Left cardiac atrium (tissue), 4 donors: ENCODE measurements around the gene CCDC43. TPM values are rescaled to one million over a fixed set of nuclear protein-coding genes. Genes with fewer than 3 reads are reported as not detected.
A peak's percentile ranks its signal among the peaks of the same experiment; 100 is the strongest.
"Not testable (repeated sequence)": the region's sequence is repeated elsewhere in the genome, so short reads cannot be mapped to it uniquely, and the experiment has no call there.

Source experiments
- ATAC-seq, 2 donors: fragments of 200-7000 bp; cut with Tn5 transposase; one replicate each; pipeline ENCODE4 v1.9.1; 2020; ENCODE audit warnings: mild to moderate bottlenecking in 2 of 2, moderate library complexity in 2 of 2
- DNase-seq: peaks from one replicate; pipeline ENCODE4 v3.0.0-alpha.2; 2020
- intact Hi-C, 2 donors: fragments of 100-400 bp; cut with DNase I; formaldehyde crosslinking; loops; one replicate each; pipeline versions ENCODE4 v1.14.1 to v1.15.1; 2022 to 2023
- long read RNA-seq: library from polyadenylated mRNA; unstranded; transcript quantifications from one replicate; pipeline ENCODE4 v2.0.0, GENCODE V29; 2021
- total RNA-seq, 2 donors: library from RNA; stranded (reverse); fragmentation: NEBNext Ultra II Directional; extraction: Animal tissue kit (Norgen Biotek cat#: 25700); gene quantifications; one replicate each; pipeline ENCODE4 v1.2.1, GENCODE V29; 2021
- donor health status: DM: no; HTN: yes; CAD: no.
- donor health status: DM: no; HTN: yes; CAD: no; lungs with severe emphysema.
- donor health status: DM: yes; HTN: yes; CAD: no.
- donor health status: Dilated cardiomyopathy.

CCDC43 gene
- total RNA-seq = 10 to 100 TPM; 20.3 to 23.7 TPM
- long read RNA-seq, transcript CCDC43-201 (5 exons, 2,082 nt) = major isoform, 20 of 25 reads
- long read RNA-seq, partial matches to known transcripts = 0 of 25 reads
- long read RNA-seq, other reads (novel, unspliced or antisense) = 1 of 25 reads

DNA sequence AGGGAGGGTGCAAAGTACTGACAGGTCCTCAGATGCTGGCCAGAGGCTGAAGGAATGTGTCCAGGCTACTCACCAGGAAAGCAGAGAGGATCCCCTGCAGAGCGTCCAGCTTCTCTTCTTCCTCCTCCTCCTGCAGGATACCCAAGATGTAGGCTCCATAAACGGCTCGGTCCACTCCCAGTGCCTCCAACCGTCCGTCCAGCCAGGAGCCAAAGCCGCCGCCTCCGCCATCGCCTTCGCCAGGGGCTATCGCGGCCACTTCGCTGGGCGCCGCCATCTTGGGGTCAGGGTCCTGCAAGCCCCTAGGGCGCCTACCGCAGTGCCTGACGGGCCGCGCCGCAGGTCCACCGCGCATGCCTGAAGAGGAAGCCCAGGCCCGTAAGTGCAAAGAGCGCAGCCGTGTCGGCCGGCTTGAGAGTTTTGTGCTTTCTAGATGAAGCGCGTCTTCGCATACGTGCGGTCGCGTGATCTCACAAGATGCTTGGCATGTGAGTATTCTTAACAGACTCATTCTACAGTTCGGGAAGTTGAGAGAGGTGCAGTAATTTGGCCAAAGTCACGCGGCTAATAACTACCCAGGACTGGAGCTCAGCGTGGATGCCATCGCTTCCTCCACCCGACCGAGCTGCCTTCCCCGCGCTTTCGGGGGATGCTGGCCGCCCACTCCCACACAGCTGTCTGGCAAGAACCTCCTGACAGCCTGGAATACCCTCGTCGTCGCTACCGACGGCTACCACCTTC lies at the start of gene CCDC43:
Gene CCDC43, minus strand, starts transcription at position 300 of the 741 bp plus-strand sequence. Its CDS starts 23 bp downstream, at position 277.
- ATAC-seq (peak; percentile 100), DNase-seq (peak; percentile 94)
- intact Hi-C loops = no loop called here

GRCh38 chr17:44738214-44738906 lies 48.8 kb upstream of the CCDC43 start:
- DNase-seq (no peak), ATAC-seq (no peak)
- intact Hi-C loops = no loop called here

DNA sequence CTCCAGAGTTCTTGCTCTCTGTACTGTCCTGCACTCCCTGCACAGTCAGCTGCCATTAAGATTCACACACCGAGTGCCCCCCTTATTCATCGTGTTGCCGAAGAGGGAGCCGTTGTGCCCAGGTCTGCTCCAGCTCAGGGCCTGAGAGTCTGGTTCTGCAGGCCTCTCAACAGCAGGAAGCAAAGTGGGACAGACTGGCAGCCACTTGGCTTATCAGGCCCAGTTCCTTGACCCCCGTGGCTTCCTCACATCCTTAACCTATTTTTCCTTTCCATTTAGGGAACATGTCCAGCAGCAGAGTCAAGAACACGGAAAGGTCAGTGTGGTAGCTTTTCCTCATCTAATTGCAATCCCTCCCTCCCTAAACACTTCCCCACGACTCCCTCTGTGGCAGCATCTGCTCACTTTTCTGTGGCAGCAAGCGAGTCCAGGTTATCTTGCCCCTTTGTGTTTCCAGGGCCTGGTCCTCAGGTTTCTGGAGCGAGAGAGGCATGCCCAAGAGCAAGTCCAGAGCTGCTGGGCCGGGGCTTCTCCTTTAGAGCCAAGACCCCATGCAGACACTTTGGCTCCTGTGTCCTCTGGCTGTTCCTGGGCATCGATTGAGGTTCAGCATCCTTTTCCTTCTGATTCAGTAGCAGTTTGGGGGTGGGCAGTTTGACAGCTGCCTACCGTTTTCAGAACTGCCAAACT lies 47.1 kb upstream of the CCDC43 start:
- intact Hi-C loops = no loop called here
- ATAC-seq (no peak), DNase-seq (no peak)

DNA sequence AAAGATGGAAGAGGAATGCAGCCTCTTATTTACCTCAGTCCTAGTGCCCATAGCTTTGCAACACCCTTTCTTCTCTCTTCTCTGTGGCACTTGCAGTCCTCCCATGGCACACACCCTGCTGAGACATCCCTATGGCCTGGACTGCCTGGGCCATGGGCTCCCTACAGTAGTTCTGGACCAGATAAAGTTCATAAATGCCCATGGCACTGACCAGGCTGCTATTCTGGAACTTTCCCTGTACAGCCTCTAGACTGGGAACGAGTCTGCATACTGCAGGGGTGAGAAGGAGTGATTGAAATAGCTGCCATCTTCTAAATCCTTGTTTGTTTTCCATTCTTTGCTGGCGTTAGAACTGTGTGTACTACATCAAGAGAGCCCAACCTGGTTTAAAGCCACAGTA lies 44.7 kb upstream of the CCDC43 start:
- ATAC-seq = no peak
- no peak for DNase-seq
- intact Hi-C loops = no loop called here

DNA sequence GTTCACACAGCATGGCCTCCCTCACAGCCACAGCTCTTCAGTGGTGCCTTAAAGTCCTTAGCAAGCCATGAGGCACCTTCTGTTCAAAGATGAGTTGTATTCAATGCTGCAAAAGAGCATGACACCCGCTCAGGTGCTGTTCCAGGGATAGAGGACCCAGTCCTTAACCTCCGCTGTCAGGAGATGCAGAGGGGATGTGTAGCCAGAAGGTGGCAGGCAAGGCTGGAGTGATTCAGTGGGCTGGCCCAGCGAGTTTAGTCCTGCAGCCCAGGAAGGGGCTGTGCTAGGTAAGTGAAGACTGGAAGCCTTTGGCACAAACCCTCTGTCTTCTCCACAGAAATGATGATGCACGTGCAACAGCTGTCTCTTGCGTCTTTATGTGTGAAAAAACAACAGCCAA lies 44.2 kb upstream of the CCDC43 start:
- no peak for DNase-seq
- peak; percentile 53 to 63 for ATAC-seq
- intact Hi-C loops = no loop called here

DNA sequence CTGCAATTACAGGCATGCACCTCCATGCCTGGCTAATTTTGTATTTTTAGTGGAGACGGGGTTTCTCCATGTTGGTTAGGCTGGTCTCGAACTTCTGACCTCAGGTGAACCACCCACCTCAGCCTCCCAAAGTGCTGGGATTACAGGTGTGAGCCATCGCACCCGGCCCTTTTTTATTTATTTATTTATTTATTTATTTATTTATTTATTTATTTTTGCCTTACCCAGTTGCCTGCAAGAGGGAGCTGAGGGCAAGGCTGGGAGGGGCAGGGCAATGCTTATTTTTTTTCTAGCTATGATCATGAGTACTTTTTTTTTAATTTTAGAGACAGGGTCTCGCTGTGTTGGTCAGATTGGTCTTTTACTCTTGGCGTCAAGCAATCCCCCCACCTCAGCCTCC lies 36.5 kb upstream of the CCDC43 start:
- intact Hi-C loops, ATAC-seq, DNase-seq: not testable (repeated sequence)

- no peak for ATAC-seq
- DNase-seq = no peak
- intact Hi-C loops = no loop called here
Measured at GRCh38 chr17:44722254-44722653, 32.7 kb upstream of the CCDC43 start.

GRCh38 chr17:44719444-44719843 lies 29.9 kb upstream of the CCDC43 start:
- intact Hi-C loops = no loop called here
- ATAC-seq (no peak), DNase-seq (no peak)

DNA sequence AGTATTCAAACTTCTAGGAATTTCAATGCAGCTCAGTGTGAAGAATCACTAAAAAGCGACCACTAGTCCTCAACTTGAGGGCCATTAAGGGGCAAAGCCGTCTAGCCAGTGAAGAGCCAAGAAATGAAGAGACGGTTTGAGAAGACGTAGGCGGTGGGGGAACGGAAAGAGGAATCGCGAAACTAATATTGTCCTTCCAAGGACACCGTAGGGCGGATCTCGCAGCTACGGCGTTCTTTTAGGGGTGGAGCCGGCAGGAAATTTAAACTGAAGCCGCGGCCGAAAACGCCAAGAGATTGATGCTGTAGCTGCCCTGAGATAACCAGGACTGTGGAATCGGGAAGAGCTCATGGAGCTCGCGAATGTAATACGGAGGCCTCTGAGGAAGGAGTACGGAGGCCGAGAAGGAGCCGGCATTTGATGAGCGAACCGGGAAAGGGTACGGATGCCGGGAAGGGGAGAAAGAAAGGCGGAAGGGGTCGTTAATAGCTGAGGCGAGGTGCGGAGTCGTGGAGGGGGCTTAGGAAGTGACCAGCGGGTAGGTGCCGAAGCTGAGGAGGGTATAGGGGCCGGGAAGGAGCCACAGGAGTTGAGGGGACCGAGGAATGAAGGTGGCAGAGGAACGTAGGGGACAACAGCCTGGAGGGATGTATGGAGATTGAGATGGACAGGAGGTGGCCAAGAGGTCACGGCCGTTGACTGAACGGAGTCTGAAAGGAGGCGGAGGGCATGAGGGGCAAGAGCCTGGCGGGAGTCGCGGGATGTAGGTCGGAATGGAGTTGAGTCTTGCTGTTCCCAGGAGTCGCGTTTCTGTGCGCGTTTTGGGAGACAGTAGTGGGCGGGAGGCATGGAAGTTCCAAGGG lies 19.1 kb upstream of the CCDC43 start, which contains the start of gene DBF4B:
Gene DBF4B, plus strand, starts transcription at position 265 of the 863 bp plus-strand sequence. Its CDS starts 156 bp downstream, at position 421.
- peak; percentile 92 for ATAC-seq
- DNase-seq = peak; percentile 82
- intact Hi-C loops = no loop called here

DNA sequence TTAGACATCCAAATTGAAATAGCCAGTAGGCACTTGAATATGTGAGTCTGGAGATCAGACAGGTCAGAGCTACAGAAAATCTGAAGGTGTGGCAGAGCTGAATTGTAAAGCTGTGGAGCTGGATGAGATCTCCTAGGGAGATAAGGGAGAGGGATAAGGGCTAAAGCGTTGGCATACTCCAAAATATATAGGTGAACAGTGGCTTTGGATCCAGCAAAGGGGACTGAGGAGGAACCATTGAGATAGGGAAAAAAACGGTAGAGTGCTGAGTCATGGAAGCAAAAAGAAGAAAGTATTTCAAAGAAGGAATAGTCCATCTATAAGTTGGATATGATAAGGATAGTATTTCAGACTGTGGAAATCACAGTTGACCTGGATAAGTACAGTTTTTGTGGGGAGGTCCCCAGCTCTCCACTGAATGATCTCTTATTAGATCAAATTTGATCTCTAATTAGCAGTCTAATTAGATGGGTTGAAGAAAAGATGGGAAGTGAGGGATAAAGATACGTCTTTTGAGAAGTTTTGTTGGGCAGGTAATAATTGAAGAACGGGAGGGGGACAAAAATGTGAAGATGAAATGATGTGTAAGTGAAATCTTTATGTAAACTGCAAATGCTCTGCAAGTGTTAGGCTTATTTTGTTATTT lies 18.3 kb upstream of the CCDC43 start:
- DNase-seq (no peak), ATAC-seq (no peak)
- intact Hi-C loops = no loop called here

- intact Hi-C loops, DNase-seq, ATAC-seq: not testable (repeated sequence)
Measured at GRCh38 chr17:44700288-44700687, 10.7 kb upstream of the CCDC43 start.

- intact Hi-C loops = no loop called here
- no peak for DNase-seq
- ATAC-seq = no peak
Measured at GRCh38 chr17:44693609-44694008, 4.0 kb upstream of the CCDC43 start.

DNA sequence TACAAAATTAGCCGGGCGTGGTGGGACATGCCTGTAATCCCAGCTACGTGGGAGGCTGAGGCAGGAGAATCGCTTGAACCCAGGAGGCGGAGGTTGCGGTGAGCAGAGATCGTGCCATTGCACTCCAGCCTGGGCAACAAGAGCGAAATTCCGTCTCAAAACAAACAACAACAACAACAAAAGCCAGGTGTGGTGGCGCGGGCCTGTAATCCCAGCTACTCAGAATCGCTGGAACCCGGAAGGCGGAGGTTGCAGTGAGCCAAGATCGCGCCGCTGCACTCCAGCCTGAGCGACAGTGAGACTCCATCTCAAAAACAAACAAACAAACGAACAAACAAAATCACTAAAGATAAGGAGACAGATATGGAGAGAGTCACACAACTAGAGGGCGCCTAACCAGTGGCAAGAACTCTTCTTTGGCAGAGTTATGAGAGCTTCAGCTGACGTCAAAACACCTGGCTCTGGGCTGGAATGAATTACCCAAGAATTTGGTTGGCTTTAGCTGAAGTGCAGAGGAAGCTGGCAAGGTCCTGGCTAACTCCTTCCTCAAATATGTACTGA lies 1.2 kb upstream of the CCDC43 start:
- DNase-seq, intact Hi-C loops, ATAC-seq: not testable (repeated sequence)

GRCh38 chr17:44688675-44689476 lies 700 bp downstream of the CCDC43 start:
- ATAC-seq (no peak), DNase-seq (no peak)
- intact Hi-C loops = no loop called here

GRCh38 chr17:44688200-44688599 lies 1.4 kb downstream of the CCDC43 start:
- ATAC-seq (no peak), DNase-seq (no peak)
- intact Hi-C loops = no loop called here

DNA sequence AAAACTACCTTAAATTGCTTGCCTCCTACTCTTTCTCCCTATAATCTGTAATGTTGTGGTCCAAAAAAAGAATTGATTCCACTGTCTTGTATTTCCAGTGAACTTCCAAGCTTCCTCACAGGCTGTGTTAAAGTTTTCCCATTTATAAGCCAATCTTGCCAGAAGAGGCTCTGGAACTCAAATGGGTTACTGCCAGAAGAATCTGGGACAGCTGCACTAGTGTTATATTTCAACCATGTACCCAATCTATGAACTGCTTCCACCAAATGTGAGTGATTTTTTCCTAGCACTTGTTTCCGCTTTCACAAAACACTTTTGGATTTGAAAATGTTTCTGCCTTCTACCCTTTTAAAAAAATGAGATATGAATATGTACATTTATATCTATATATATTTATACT lies 1.8 kb downstream of the CCDC43 start:
- ATAC-seq (no peak), DNase-seq (no peak)

GRCh38 chr17:44683303-44683702 lies 6.3 kb downstream of the CCDC43 start:
- DNase-seq, intact Hi-C loops, ATAC-seq: not testable (repeated sequence)

More for the DNA sequence above, 1.8 kb downstream of the CCDC43 start:
- intact Hi-C loops = no loop called here
